Glomerular endothelial cell (primary cell): ENCODE results near the gene ATPAF1. TPM values are rescaled to one million over a fixed set of nuclear protein-coding genes. Genes with fewer than 3 reads are reported as not detected.

ENCODE experiments used
- DNase-seq: peaks from one replicate; pipeline ENCODE4 v3.0.0-alpha.2; 2011; ENCODE audit warnings: low read depth, low spot score; ENCODE audit errors: extremely low read depth
- total RNA-seq: library from RNA; depleted of rRNA; stranded (reverse); fragments of >200 nt; gene quantifications from 2 replicates; pipeline ENCODE4 v1.2.3, GENCODE V29; 2015

ATPAF1 gene
- total RNA-seq, 1 donor from 2014 or later, result 20.1 TPM

DNA sequence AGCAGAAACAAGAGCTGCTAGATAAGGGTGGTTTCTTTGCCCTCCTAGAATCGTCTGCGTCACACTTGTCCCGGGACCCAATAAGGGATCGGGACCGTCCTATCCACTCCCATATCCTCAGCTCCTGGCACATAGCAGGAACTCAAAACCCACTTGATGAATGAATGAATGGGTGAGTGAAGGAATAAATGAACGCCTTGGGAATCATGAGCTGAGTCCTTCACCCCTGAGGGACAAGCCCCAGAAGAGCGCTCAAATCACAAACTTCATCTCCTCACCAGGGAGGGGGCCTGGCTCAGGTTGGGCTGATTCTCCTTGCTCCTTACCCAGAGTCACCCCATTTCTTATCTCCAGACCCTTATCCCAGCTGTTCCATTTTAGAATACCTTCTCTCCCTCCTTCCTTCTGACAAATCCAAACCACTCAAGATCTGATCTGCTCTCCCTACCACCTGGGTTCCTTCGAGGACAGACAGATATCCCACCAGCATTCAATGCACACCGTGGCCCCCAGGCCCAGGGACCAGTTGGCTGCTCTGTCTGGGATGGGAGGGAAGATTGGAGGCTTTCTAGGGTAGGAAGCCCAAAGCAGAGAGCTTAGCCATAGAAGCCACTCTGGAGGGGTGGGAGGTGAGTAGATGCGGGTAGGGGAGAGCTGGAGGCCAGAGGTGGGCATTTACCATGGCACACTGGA is 50.9 kb downstream of the ATPAF1 start:
- DNase-seq, result no peak

DNA sequence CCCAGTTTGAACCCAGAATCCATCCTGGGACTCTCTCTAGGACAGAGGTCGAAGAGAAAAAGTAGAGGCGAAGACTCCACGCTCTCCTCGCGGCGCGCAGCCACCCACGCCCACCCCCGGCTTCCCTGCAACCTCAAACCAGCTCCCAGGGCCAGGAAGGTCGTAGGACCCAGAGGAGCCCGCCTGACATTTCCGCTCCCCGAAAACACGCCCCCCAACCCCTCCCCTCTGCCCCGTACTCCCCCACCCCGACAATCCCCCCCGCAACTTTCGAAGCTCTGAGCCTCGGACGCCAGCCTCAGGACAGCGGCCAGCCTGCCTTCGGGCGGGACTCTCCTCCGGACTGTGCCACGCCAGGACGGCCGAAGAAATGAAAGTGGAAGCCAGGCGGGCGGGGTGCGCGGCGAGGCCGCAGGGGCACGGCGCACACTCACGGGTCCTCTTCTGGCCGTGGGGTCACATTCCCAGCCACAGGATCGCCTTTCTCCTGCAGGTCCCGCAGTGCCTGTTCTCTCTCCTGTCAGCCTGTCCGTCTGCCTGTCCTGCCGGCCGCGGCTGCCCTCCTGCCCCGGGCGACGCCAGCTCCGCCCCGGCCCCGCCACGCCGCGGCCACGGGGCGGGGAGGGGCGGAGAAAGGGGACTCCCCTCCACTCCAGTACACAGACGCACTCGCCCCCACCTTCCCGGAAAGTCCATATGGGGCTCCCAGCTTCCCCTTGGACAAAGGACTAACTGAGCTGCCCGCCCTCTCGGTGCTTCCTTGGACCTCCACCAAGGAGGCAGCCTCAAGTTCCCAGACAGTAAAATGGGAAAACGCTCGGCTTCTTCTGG is 51.7 kb downstream of the ATPAF1 start, which contains the start of gene MOB3C:
Gene MOB3C (minus strand): TSS at position 535 of the 831 bp plus-strand sequence. CDS start 3,490 bp downstream, outside the sequence.
- DNase-seq, result no peak

DNA sequence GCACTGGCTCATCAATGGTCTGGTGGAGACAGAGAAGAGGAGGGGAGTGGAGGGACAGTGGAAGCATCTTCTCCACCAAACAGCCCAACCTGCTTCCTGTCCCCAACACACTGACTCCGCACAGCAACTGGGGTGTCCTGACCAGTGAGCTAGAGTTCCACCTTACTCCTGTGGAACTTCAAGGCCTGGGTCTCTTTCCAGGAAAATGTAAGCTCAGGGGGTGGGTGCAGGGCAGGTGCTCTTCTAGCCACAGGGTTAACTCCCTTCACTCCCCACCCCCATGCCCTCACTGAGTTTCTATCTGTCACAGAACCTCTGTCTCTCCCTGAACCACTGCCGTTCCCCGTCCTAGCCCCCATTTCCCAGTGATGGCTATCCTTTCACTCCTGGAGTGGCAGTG is 52.4 kb downstream of the ATPAF1 start:
- DNase-seq, result no peak

DNA sequence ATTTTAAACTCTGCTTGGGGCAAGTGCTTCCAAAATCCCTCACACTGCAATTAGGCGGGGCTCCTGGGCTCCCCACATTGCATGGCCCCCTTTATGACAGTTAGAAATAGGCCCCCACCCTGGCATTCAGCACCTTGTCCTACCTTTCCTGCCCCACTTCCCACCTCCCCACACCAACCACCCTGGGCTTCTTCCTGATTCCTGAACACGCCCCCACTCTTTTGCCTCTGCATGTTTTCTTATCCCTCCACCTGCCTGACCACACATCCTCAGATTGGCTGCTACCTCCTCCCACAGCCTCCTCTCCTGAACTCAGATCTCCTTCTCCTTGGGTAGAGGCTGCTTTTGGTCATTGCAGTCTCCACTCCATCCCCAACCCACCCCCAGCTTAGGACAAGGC is 53.1 kb downstream of the ATPAF1 start:
- DNase-seq, result no peak

DNA sequence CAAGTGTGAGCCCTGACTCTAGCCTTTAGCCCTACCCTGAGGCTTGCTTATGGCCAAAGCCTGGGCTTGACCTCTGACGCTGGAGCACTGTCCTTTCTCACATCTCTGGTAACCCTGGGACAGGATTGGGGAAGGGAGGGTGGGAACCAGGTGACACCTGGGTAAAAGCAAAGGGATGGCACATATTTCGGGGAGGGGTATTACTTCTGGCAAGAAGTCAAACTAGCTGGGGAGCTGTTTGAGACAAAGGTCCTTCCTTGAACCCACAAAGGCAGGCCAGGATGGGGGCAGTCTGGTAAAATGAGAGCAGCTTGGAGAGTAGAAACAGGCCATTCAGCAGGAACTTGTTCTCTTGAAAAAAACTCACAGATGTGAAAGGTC is 53.6 kb downstream of the ATPAF1 start:
- DNase-seq, result no peak

DNA sequence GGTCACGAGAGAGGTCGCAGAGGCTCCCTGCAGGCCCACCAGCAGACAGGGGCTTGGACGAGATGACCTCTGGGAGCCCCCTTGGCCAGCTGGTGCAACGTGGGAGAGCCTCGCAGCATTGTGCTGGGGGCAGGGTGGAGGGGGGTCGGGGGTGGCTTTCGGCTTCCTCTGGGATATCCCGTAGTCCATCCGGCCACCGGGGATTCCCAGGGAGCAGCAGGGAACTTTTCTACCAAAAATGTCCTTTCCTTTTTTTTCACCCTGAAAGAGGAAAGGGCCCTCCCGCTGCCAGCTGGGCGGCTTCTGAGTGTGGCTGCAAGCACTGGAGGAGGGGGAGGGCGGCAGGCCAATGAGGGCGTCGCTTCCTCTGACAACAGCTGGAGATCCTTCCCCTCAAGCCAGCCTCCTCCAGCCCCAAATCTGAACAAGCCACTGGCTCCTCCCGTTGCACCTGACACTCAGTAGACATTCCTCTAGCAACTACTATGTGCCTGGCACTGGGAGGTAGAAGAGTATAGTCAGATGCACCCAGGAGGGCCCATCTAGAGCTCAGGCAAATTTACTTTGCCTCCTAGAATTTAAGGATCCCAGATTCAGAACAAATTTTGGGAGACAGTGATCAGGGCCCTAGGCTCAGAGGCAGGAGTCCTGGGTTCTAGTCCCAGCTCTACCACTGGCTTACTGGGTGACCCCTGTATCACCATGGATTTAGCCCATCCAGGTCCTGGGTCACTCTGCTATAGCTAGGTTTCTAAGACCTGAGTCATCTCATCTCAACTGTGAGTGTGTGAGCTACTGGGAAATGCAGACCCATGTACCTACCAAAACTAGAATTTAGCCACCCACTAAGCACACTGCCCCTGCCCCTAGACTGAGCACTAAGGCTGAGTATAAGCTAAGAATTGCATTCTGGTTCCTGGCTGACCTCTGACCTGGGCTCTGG is 54.2 kb downstream of the ATPAF1 start:
- DNase-seq, result no peak

DNA sequence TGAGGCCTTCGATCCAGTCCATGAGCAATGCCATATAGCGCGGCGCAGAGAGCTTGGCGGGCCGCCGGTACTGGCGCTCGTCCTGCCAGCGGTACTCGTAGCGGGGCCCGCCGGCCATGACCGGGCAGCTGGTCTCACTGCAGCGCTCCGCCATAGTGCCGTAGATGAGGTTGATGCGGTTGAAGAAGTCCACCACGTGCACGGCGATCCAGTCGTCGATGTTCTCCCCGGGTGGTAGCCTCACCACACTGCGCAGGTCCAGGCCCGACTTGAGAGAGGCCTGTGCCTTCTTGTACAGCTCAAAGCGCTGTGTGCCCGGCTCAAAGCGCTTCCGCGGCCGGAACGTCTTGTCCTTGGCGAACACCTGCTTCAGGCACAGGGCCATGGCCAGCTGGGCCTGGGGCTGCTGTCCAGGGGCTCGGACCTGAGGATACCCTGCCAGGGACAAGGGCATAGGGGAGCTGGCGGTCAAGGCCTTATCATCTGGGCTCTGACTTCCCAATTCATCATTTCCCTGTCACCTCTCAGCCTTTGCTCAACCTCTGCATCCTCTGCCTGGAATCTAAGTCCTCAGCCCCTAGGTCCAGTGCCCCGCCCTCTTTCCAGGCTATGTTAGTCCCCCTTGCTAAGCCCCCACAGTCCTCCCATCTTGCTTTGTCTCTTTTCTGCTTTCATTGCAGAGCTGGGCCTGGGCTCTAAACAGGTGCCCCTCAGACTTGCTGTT is 55.1 kb downstream of the ATPAF1 start:
- no peak for DNase-seq

DNA sequence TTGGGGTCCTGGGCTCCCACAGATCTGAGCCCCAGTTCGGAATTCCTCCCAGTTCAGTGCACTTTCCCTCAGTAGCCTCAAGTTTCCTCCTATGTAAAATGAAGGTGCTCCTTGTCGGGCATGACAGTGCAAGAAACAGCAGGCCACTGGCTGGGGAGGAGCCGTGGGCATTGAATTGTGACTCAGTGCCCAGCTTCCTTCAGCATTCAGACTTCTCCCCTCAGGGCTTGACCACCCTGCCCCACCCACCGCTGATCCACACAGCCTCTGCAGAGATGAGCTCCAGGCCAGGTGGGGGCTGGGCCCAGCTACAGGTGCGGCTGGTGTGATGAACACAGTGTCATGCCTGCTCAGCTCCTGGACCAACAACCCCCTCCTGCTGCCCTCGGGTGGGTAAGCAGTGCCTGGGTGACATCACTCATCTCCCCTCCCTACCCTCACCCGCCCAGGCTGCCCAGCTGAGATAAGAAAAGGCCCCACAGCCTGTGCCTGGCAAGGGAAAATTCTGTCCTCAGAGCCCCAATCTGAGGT is 56.4 kb downstream of the ATPAF1 start:
- DNase-seq, result no peak

DNA sequence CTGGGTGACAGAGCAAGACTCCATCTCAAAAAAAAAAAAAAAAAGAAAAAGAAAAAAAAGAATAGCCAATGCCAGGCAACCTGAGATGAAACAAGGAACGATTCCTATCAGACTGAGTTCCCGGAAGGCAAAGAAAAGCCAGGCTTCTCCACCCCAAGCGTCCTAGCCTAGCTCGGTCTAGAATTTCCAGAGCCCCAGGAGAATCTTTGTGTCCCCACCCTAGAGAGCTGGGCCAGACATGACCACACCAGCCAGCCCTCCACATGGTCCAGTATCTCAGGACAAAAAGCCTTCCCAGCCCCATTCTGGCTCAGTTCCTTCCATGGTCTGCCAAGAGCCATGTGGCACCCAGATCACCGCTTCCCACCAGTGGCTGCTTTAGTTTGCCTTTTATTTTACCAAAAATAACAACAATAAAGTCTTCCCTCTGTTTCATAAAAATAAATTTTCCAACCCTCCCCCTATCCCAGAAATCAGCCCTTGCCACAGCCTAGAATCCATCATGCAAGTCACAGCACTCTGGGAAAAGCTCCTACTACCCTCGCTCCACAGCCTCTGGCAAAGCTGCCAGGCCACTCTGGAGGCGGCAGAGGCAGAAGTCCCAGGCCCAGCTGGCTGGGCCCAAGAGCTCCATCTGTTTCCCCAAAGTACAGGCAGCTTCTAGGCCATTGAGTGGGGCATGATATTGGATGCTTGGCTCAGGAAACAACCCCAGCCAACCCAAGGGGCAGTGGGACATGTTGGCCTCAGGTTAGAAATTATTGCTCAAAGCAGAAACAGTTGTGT is 60.6 kb downstream of the ATPAF1 start:
- DNase-seq, result no peak

DNA sequence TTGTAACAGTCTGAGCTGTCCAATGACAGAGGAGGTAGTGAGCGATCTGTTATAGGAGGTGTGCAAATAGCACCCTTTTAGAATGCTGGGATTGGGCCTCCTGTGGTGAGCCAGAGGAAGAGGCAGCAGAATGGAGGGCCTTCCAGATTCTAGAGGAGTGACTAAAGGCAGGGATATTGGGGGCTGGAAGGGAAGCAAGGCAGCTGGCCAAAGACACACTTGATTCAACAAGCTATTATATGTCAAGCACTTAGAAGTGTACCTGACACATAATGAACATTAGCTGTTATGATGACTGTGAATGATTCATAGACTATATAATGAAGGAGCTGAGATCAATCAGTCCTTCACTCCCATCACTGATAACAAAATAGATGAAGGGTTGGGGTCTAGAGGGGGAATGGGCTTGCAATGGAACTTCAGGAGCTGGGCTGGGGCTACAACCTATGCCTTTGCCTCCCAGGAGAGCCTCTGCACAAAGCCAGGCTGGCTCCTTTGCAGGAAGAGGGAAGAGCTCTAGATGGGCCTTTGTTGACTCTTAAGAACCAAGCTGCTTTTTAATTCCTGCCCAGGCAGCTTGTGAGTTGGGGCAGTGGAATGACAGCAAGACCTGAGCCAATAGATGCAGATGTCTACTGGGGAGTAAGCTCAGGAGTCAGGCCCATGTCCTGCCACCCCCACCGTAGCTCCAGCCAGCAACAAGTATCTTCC is 61.8 kb downstream of the ATPAF1 start:
- DNase-seq, result no peak

DNA sequence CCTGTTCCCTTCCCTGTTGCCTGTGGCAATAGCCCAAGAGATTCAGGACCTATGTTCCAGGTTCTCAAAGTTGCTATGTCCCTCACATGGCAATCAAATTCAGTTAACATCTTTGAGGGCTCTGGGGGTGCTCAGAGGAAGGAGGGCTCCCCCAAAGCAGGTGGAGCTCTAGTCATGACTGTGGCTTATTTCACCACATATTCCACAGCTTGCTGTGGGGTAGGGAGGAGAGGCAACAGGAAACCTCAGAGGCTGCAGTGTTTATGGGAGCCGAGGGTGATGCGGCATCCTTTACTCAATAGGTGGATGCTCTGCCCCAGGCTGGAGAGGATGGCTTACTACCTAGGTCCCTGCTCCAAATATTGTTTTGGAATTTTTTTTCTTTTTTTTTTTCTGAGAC is 62.9 kb downstream of the ATPAF1 start:
- no peak for DNase-seq

DNA sequence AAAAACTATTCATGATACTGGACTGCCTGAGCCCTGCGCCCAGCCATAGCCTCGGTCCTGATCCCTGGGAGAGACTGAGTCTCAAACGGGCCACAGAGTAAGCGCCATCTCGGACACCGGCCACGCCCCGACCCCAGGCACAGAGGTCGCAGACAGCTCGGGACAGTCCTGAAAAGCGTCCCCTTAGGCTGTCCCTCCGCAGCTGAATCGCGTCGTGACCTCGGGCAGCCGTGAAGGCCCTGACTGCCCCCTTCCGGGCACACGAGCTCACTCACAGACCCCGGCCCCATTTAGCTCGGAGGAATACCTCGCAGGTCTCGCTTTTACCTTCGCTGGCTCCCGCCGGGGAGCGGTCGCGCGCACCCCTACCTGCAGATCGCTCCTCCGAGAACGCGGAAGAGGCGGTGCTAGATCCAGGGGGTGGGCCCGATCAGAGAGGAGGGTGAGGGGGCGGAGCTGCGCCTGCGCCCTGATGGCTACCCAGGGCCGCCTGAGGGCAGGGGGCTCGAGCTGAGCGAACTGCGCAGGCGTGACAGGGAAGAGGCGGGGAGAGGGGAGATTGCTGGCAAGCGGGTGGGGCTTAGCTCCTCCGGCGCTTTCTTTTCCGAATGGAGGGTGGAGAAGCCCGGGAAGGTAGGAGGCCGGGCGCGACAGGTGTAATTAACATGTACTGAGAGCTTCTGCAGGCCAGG is 64.2 kb downstream of the ATPAF1 start, which contains the start of gene MKNK1:
Gene MKNK1 (minus strand): TSS at position 411 of the 692 bp plus-strand sequence. CDS start 20,941 bp downstream, outside the sequence.
- peak; percentile 47 for DNase-seq

DNA sequence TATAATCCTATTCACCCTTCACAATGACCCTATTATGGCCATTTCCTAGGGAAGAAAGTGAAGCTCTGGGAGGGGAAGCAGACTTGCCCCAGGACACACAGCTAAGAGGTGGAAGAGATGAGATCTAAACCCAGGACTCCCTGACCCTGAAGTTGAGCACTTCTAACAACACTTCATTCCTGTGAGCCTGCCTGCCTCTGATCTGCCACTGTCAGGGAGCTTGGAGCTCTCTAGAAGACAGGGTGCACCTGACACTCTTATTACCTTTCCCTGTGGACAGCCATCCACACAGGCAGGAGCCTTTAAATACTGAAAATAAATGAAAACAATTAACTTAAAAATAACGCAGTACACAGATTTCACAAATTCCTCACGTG is 64.7 kb downstream of the ATPAF1 start:
- DNase-seq, result no peak

DNA sequence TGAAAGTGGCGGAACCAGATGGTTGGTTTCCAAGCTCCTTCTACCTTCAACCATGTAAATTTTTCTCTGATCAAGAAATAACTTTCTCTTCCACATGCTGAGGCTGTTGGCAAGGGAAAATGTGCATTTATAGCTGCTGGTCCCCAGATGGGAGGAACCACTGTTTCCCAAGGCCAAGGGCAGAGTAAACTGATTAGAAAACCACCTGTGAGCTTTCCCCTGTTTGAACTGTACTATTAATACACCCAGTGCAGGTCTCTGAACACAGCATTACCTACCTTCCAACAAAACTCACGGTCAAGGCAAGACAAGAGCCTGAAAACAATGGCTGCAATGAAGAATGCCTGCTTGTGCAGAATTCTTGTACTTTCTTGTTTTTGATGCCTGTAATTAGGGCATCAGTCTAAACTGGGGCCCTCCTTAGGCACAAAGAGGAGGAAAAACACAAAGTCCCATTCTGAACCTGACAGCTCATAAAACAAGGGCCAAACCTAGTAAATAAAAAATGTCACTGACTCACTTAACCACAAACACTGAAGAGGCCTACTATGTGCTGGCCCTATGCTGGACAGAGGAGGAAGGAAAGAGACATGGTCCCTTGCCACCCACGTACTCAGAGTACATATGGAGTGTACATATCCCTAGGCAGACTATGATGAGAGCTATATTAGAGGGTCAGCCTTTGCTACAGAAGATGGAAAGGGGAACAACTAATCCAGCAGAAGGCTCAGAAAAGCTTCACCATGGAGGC is 66.7 kb downstream of the ATPAF1 start:
- no peak for DNase-seq

DNA sequence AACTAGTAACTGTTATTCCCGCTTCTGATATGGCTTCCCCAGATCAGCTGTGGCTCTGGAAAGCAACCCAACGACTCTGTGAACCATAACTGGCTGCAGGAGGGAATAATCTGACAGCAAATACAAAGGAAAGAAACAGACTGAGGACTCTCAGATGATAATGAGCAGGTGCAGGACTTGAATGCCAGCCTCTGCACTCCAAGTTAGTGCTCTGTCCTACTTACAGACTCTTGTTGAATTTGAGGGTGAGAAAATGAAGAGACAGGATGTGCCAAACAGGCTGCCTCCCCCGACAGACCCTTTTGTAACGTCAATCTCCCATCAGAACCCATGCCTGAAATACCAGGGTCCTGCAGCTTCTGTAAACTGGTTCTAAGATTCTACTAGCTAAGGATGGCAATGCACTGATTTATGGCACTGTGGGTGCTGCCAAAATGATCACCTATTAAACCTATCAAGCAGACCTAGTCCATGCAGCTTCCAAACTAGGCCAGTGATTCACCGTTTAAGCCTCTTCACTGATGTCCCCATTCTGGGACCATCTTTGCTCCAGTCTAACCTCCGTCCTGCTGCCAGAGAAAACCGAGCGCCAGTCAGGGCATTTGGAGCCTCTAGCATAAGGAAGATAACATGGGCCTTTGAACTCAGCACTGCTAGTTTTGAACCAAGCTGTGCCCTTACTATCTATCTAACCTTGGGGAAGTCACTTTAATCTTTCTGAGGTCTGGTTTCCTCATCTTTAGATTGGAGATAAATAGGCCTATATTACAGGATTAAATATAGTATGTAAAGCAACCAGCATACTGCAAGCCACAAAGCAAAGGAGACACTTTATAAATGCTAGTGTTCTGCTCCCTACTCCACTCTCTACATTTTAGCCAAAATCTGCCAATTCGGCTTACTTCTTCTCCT is 68.8 kb downstream of the ATPAF1 start:
- no peak for DNase-seq

DNA sequence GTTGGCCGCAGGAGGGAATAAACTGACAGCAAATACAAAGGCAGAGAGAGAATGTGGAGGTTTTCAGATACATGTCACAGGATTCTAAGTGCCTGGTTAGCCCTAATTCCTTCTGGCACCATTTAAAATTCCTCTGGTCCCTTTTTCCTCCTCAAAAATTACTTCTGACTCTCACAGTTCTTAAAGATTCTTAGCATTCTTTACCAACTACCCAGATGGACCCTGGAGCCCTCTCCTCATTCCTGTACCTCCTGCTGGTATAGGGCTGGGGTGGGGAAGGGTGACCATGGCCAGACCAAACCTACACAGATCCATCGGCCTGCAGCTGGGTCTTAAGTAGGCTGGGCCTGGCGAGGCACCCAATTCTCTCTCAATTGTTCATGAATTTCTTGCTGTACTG is 71.3 kb downstream of the ATPAF1 start:
- no peak for DNase-seq
